HG03378 (cell line): Measurements from ENCODE around the gene PAX5.

ENCODE experiments used
- ATAC-seq: cut with Tn5 transposase; IDR thresholded peaks from one replicate; pipeline ENCODE4 v1.9.1; 2021; ENCODE audit warnings: mild to moderate bottlenecking, moderate library complexity; ENCODE audit not compliant: unreplicated experiment

The PAX5 gene

GRCh38 chr9:37037503-37038301 lies 3.6 kb upstream of the PAX5 start:
- ATAC-seq, result no peak

GRCh38 chr9:37036776-37037502 lies 2.9 kb upstream of the PAX5 start:
- no peak for ATAC-seq

- no peak for ATAC-seq
Observed at GRCh38 chr9:37036371-37036775, 2.3 kb upstream of the PAX5 start.

- no peak for ATAC-seq
Observed at GRCh38 chr9:37035648-37036370, 1.7 kb upstream of the PAX5 start.

GRCh38 chr9:37034938-37035647 lies 1.0 kb upstream of the PAX5 start:
- ATAC-seq, result no peak

GRCh38 chr9:37034305-37034937 lies 353 bp upstream of the PAX5 start:
- ATAC-seq, result peak; percentile 26

- ATAC-seq, result no peak
Observed at GRCh38 chr9:37033141-37033540, 927 bp downstream of the PAX5 start.

- no peak for ATAC-seq
Observed at GRCh38 chr9:37032713-37033112, 1.4 kb downstream of the PAX5 start.

GRCh38 chr9:37031902-37032301 lies 2.2 kb downstream of the PAX5 start:
- no peak for ATAC-seq

- ATAC-seq, result no peak
Observed at GRCh38 chr9:37031081-37031480, 3.0 kb downstream of the PAX5 start.

- peak; percentile 18 for ATAC-seq
Observed at GRCh38 chr9:37030611-37030939, 3.5 kb downstream of the PAX5 start.

GRCh38 chr9:37029776-37030610 lies 4.1 kb downstream of the PAX5 start:
- ATAC-seq, result peak; percentile 2

GRCh38 chr9:37029304-37029775 lies 4.7 kb downstream of the PAX5 start:
- ATAC-seq, result no peak

GRCh38 chr9:37028420-37029031 lies 5.5 kb downstream of the PAX5 start:
- ATAC-seq, result no peak

- peak; percentile 62 for ATAC-seq
Observed at GRCh38 chr9:37027582-37028419, 6.3 kb downstream of the PAX5 start.

GRCh38 chr9:37026931-37027581 lies 7.0 kb downstream of the PAX5 start:
- ATAC-seq, result no peak

- no peak for ATAC-seq
Observed at GRCh38 chr9:37026113-37026930, 7.7 kb downstream of the PAX5 start.
